Skeletal muscle cell (primary cell): ENCODE results near the gene CPA5.
"Not testable (repeated sequence)": the region's sequence is repeated elsewhere in the genome, so short reads cannot be mapped to it uniquely, and the experiment has no call there.

ENCODE experiments used
- DNase-seq: peaks from one replicate; pipeline ENCODE4 v3.0.0-alpha.2; 2010; ENCODE audit warnings: low read depth
- H3K4me3 ChIP-seq: 2 replicates; pipeline ENCODE4 v1.5.1; 2011; ENCODE audit warnings: low read depth, mild to moderate bottlenecking, control low read depth, low read length, moderate library complexity

The CPA5 gene

GRCh38 chr7:130371046-130371445, 26.4 kb downstream of the CPA5 start:
- DNase-seq: no peak
- H3K4me3 ChIP-seq: no peak overlapping the region

- DNase-seq: no peak
- no peak overlapping the region for H3K4me3 ChIP-seq
These were observed 28.0 kb downstream of the CPA5 start for GRCh38 chr7:130372402-130373165.

- DNase-seq: no peak
- no peak overlapping the region for H3K4me3 ChIP-seq
These were observed 29.9 kb downstream of the CPA5 start for GRCh38 chr7:130374507-130374906.

- DNase-seq, H3K4me3 ChIP-seq: not testable (repeated sequence)
These were observed 31.8 kb downstream of the CPA5 start for GRCh38 chr7:130376461-130376860.

- DNase-seq: no peak
- no peak overlapping the region for H3K4me3 ChIP-seq
These were observed 32.6 kb downstream of the CPA5 start for GRCh38 chr7:130377178-130377577.

GRCh38 chr7:130379019-130379418, 34.4 kb downstream of the CPA5 start:
- DNase-seq: no peak
- no peak overlapping the region for H3K4me3 ChIP-seq

GRCh38 chr7:130379532-130379920, 34.9 kb downstream of the CPA5 start:
- H3K4me3 ChIP-seq: no peak overlapping the region
- no peak for DNase-seq

GRCh38 chr7:130379921-130380860, 35.6 kb downstream of the CPA5 start, which contains the start of gene CPA1:
Gene CPA1, plus strand, starts transcription at chr7:130380494. Its CDS starts 27 bp downstream, at chr7:130380521.
- DNase-seq: no peak
- no peak within 1 kb of the TSS for H3K4me3 ChIP-seq

GRCh38 chr7:130380861-130381455, 36.3 kb downstream of the CPA5 start:
- DNase-seq: no peak
- no peak overlapping the region for H3K4me3 ChIP-seq

- DNase-seq: no peak
- no peak overlapping the region for H3K4me3 ChIP-seq
These were observed 37.1 kb downstream of the CPA5 start for GRCh38 chr7:130381468-130382312.

- H3K4me3 ChIP-seq: no peak overlapping the region
- DNase-seq: no peak
These were observed 38.8 kb downstream of the CPA5 start for GRCh38 chr7:130383187-130383980.

GRCh38 chr7:130384371-130384801, 39.8 kb downstream of the CPA5 start:
- DNase-seq: no peak
- no peak overlapping the region for H3K4me3 ChIP-seq

- no peak overlapping the region for H3K4me3 ChIP-seq
- DNase-seq: no peak
These were observed 40.4 kb downstream of the CPA5 start for GRCh38 chr7:130384841-130385599.

- DNase-seq: no peak
- no peak overlapping the region for H3K4me3 ChIP-seq
These were observed 41.0 kb downstream of the CPA5 start for GRCh38 chr7:130385600-130386066.

- DNase-seq: no peak
- H3K4me3 ChIP-seq: no peak overlapping the region
These were observed 42.3 kb downstream of the CPA5 start for GRCh38 chr7:130386876-130387275.

GRCh38 chr7:130387306-130387627, 42.7 kb downstream of the CPA5 start:
- H3K4me3 ChIP-seq: no peak overlapping the region
- DNase-seq: no peak

GRCh38 chr7:130387628-130388403, 43.2 kb downstream of the CPA5 start:
- DNase-seq: peak; percentile 82
- no peak overlapping the region for H3K4me3 ChIP-seq
